Endothelial cell of umbilical vein (primary cell): ENCODE results near the gene KMT5C. TPM values are rescaled to one million over a fixed set of nuclear protein-coding genes. Genes with fewer than 3 reads are reported as not detected.

Source experiments
- BruUV-seq: library from RNA; stranded (reverse); fragments of 400-500 nt; replicated peaks from 2 replicates; lab custom pipeline; 2021; lab: Mats Ljungman, UMichigan
- CTCF ChIA-PET: fragments of 300-600, 350-600 bp; sonication (Branson Sonifier 250); formaldehyde crosslinking; loops from one replicate; lab custom pipeline; 2021; ENCODE audit warnings: antibody characterized with exemption, inconsistent platforms; lab: Charles Lee
- POLR2A ChIA-PET: fragments of 300-600, 350-600 bp; sonication (Branson Sonifier 250); formaldehyde crosslinking; loops from one replicate; lab custom pipeline; 2021; ENCODE audit warnings: antibody characterized with exemption, inconsistent platforms; lab: Charles Lee
- DNase-seq: peaks from one replicate; pipeline ENCODE4 v3.0.0-alpha.2; 2011; ENCODE audit warnings: low read depth, low spot score
- FAIRE-seq: peaks from 2 replicates; lab custom pipeline; 2011; peaks lifted over from hg19 to GRCh38; lab: Jason Lieb, UNC
- H2AFZ ChIP-seq: 2 replicates; pipeline ENCODE4 v1.6.0; 2012; ENCODE audit warnings: low read depth, low read length, control low read depth, inconsistent platforms
- H3K27ac ChIP-seq: 2 replicates; pipeline ENCODE4 v1.5.1; 2011; ENCODE audit warnings: low read depth, mild to moderate bottlenecking, control low read depth, low read length, moderate library complexity; ENCODE audit not compliant: insufficient read depth
- H3K27me3 ChIP-seq, 2 experiments: 2 replicates each; pipeline versions ENCODE4 v1.6.0 to v1.6.1; 2011; ENCODE audit warnings: low read length in 2 of 2, mixed read lengths in 1 of 2; ENCODE audit not compliant: control insufficient read depth in 2 of 2, insufficient read depth in 2 of 2
- H3K36me3 ChIP-seq, 2 experiments: 2 replicates in 1 of 2; 3 replicates in 1 of 2; pipeline ENCODE4 v1.5.1; 2011; ENCODE audit warnings: low read length in 2 of 2, mild to moderate bottlenecking in 1 of 2, moderate library complexity in 1 of 2; ENCODE audit not compliant: control insufficient read depth in 2 of 2, insufficient read depth in 2 of 2; ENCODE audit errors: extremely low read depth in 1 of 2
- H3K4me1 ChIP-seq: 3 replicates; pipeline ENCODE4 v1.5.1; 2011; ENCODE audit warnings: mild to moderate bottlenecking, low read length; ENCODE audit not compliant: control insufficient read depth, insufficient read depth; ENCODE audit errors: extremely low read depth
- H3K4me2 ChIP-seq: 2 replicates; pipeline ENCODE4 v1.6.1; 2011; ENCODE audit warnings: low read length, control low read depth, mixed read lengths; ENCODE audit not compliant: insufficient read depth
- H3K4me3 ChIP-seq, 3 experiments: fragments of 200-600 bp in 1 of 3; sonication (generic), shearing (Covaris generic) in 1 of 3; replicated peaks in 1 of 3; 2 replicates each; pipeline ENCODE4 v1.5.1; 2011 to 2016; ENCODE audit warnings: control low read depth in 3 of 3, low read length in 3 of 3, mild to moderate bottlenecking in 2 of 3, inconsistent platforms in 1 of 3, low read depth in 1 of 3, moderate library complexity in 1 of 3; ENCODE audit not compliant: insufficient read depth in 1 of 3
- H3K79me2 ChIP-seq: 2 replicates; pipeline ENCODE4 v1.6.0; 2012; ENCODE audit warnings: low read length, inconsistent platforms; ENCODE audit not compliant: control insufficient read depth, insufficient read depth
- H3K9ac ChIP-seq: replicated peaks from 2 replicates; pipeline ENCODE3; 2011; ENCODE audit warnings: low read length, control low read depth; ENCODE audit not compliant: insufficient read depth; ENCODE audit errors: extremely low read depth
- H3K9me1 ChIP-seq: replicated peaks from 3 replicates; pipeline ENCODE4 v1.6.0; 2011; ENCODE audit warnings: mild to moderate bottlenecking, low read length; ENCODE audit not compliant: control insufficient read depth, insufficient read depth; ENCODE audit errors: extremely low read depth
- H3K9me3 ChIP-seq: replicated peaks from 2 replicates; pipeline ENCODE4 v1.5.1; 2012; ENCODE audit warnings: low read length, inconsistent platforms; ENCODE audit not compliant: control insufficient read depth, insufficient read depth
- H4K20me1 ChIP-seq: replicated peaks from 2 replicates; pipeline ENCODE3; 2011; ENCODE audit warnings: mild to moderate bottlenecking, low read length; ENCODE audit not compliant: control insufficient read depth, insufficient read depth; ENCODE audit errors: extremely low read depth
- CTCF ChIP-seq, 2 donors: IDR thresholded peaks; 1 replicate in 1 of 2; 2 replicates in 1 of 2; pipeline ENCODE4 v1.5.1; 2011; ENCODE audit warnings: low read length in 2 of 2, mild to moderate bottlenecking in 2 of 2, moderate library complexity in 2 of 2, control low read depth in 1 of 2, inconsistent platforms in 1 of 2, low read depth in 1 of 2; ENCODE audit not compliant: insufficient read depth in 1 of 2; ENCODE audit errors: extremely low read depth in 1 of 2
- EZH2 ChIP-seq: IDR thresholded peaks from 2 replicates; pipeline ENCODE4 v1.6.1; 2012; ENCODE audit warnings: borderline replicate concordance, low read depth, mild to moderate bottlenecking, moderate library complexity, low read length, inconsistent platforms; ENCODE audit not compliant: severe bottlenecking
- FOS ChIP-seq: IDR thresholded peaks from 2 replicates; pipeline ENCODE4 v1.6.1; 2011; ENCODE audit warnings: mild to moderate bottlenecking, low read length, moderate library complexity, borderline replicate concordance; ENCODE audit not compliant: insufficient read depth
- GATA2 ChIP-seq: IDR thresholded peaks from 2 replicates; pipeline ENCODE4 v1.7.0; 2011; ENCODE audit warnings: low read depth, mild to moderate bottlenecking, moderate library complexity, mixed read lengths, low read length; ENCODE audit not compliant: insufficient read length, insufficient read depth
- JUN ChIP-seq: IDR thresholded peaks from 2 replicates; pipeline ENCODE4 v1.6.1; 2011; ENCODE audit warnings: borderline replicate concordance, low read depth; ENCODE audit not compliant: insufficient read length, insufficient read depth
- MAX ChIP-seq: IDR thresholded peaks from 2 replicates; pipeline ENCODE4 v1.6.1; 2011; ENCODE audit not compliant: insufficient read depth, insufficient read length
- MYC ChIP-seq: IDR thresholded peaks from one replicate; pipeline ENCODE4 v1.6.1; 2011; ENCODE audit warnings: mild to moderate bottlenecking, low read depth, low read length
- POLR2A ChIP-seq: IDR thresholded peaks from 2 replicates; pipeline ENCODE4 v1.6.1; 2012; ENCODE audit warnings: low read depth, mild to moderate bottlenecking, control low read depth, low read length
- POLR2AphosphoS5 ChIP-seq: IDR thresholded peaks from 2 replicates; pipeline ENCODE4 v1.6.1; 2012; ENCODE audit warnings: low read depth, mild to moderate bottlenecking, control low read depth, low read length, moderate library complexity; ENCODE audit not compliant: insufficient read depth
- dilution Hi-C: fragments of 300-500 bp; cut with MboI; formaldehyde crosslinking; loops from one replicate; pipeline ENCODE4 v1.15.0; 2019; ENCODE audit warnings: low sequenced_read_pairs; ENCODE audit not compliant: extremely low pct_ligation_motif_present
- intact Hi-C: fragments of 100-400 bp; cut with micrococcal nuclease; formaldehyde crosslinking; loops from one replicate; pipeline ENCODE4 v1.10.0; 2022
- polyA plus RNA-seq, 4 experiments: library from polyadenylated mRNA; depleted of rRNA in 3 of 4; stranded (reverse) in 3 of 4; unstranded in 1 of 4; fragments of >200 nt; gene quantifications; 2 replicates each; pipeline versions ENCODE4 v1.2.1 to v1.2.3, GENCODE V29; 2011 to 2012; ENCODE audit warnings: missing spikeins in 1 of 4
- total RNA-seq: library from RNA; stranded (reverse); gene quantifications from 2 replicates; pipeline ENCODE4 v1.2.3, GENCODE V29; 2021

Gene KMT5C
- total and polyA plus RNA-seq, 2 donors (not counting 3 experiments of a cell fraction or from before 2014, with no cell fraction given) = 7.2 to 13.5 TPM

GRCh38 chr19:55387736-55388497, 48.2 kb downstream of the KMT5C start:
- Histone ChIP-seq H3K27ac (no peak overlapping the region), H3K4me2 (peak overlapping the region; percentile 96), H3K9me1 (no peaks in the 10 kb centered on the region), H3K4me1 (peaks cover 31% of the 10 kb centered on the region), H3K4me3 (peak overlapping the region in 2 of 3 experiments; percentile 67 to 69), H4K20me1 (peaks cover 4% of the 10 kb centered on the region), H2AFZ (no peak overlapping the region), H3K9ac (no peak overlapping the region), H3K27me3 (no peaks in the 10 kb centered on the region), H3K9me3 (no peaks in the 10 kb centered on the region), H3K79me2 (peaks cover 41% of the 10 kb centered on the region), H3K36me3 (peaks cover 14 to 30% of the 10 kb centered on the region in 2 experiments)
- ChIA-PET CTCF (interaction anchor here (2.9 kb wide), 1 partner anchor 86 kb away, joined by 10 read pairs; no protein-coding TSS in a partner anchor), POLR2A (interaction anchor here (0.6 to 1.6 kb wide), 4 partner anchors 20 to 177 kb away, joined by 3 to 7 read pairs (median 4); partner anchors contain the start of genes HSPBP1 and UBE2S)
- intact Hi-C loops = loop anchor here (10.0 kb wide), 2 partner anchors 217 to 243 kb away; partner anchors contain the start of genes TNNT1, ZNF524 and ZNF865
- DNase-seq (no peak), FAIRE-seq (no peak)
- dilution Hi-C loops = no loop called here
- BruUV-seq = no TSS peak
- TF ChIP-seq FOS (no peak), POLR2AphosphoS5 (no peak), EZH2 (no peak), MAX (no peak), GATA2 (no peak), JUN (no peak), MYC (no peak), POLR2A (no peak), CTCF (IDR thresholded peaks at IDR 0.05; ENCODE audit: extremely low read depth in 1 of 2, insufficient read depth in 1 of 2, low read depth in 1 of 2, low read length in 2 of 2) (no peak)
